Measurements from ENCODE around the gene FAM13C.

FAM13C gene

GRCh38 chr10:59301067-59301754 is 61.1 kb downstream of the FAM13C start:
- H3K4me3 ChIP-seq (ENCODE audit: low read depth, low read length), result no peak overlapping the region

GRCh38 chr10:59300386-59300785 is 62.0 kb downstream of the FAM13C start:
- TF ChIP-seq ZNF449 (tag by site-specific recombination; IDR thresholded peaks at IDR 0.05) (no peak), RBAK (tag by site-specific recombination; IDR thresholded peaks at IDR 0.05) (no peak), KLF8 (tag by site-specific recombination; IDR thresholded peaks at IDR 0.05) (no peak), ZNF133 (tag by site-specific recombination; IDR thresholded peaks at IDR 0.05) (no peak)
- TF ChIP-seq, protein P1, sequence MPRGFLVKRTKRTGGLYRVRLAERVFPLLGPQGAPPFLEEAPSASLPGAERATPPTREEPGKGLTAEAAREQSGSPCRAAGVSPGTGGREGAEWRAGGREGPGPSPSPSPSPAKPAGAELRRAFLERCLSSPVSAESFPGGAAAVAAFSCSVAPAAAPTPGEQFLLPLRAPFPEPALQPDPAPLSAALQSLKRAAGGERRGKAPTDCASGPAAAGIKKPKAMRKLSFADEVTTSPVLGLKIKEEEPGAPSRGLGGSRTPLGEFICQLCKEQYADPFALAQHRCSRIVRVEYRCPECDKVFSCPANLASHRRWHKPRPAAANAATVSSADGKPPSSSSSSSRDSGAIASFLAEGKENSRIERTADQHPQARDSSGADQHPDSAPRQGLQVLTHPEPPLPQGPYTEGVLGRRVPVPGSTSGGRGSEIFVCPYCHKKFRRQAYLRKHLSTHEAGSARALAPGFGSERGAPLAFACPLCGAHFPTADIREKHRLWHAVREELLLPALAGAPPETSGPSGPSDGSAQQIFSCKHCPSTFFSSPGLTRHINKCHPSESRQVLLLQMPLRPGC (tag by site-specific recombination; IDR thresholded peaks at IDR 0.05), result no peak

More at GRCh38 chr10:59301067-59301754, 61.1 kb downstream of the FAM13C start:
- Histone ChIP-seq H3K4me1 (ENCODE audit: control insufficient read depth, insufficient read depth, low read length) (no peaks in the 10 kb centered on the region), H3K9me3 (ENCODE audit: control insufficient read depth, insufficient read depth, low read depth, low read length) (no peaks in the 10 kb centered on the region), H3K36me3 (ENCODE audit: control insufficient read depth in 2 of 2, insufficient read depth in 1 of 2, low read length in 2 of 2) (no peaks in the 10 kb centered on the region), H3K27ac (ENCODE audit: extremely low read depth, low read depth, low read length) (no peak overlapping the region)
- POLR2A ChIA-PET, result no interaction called here
- CTCF ChIA-PET, result no interaction called here
- TF ChIP-seq ZBTB20 (tag by site-specific recombination; IDR thresholded peaks at IDR 0.05), result no peak

GRCh38 chr10:59299933-59300332 is 62.4 kb downstream of the FAM13C start:
- Histone ChIP-seq H3K9me3 (ENCODE audit: control insufficient read depth, insufficient read depth, low read depth, low read length) (no peaks in the 10 kb centered on the region), H3K36me3 (ENCODE audit: control insufficient read depth in 2 of 2, insufficient read depth in 1 of 2, low read length in 2 of 2) (no peaks in the 10 kb centered on the region), H3K27ac (ENCODE audit: extremely low read depth, low read depth, low read length) (no peak overlapping the region), H3K4me3 (ENCODE audit: low read depth, low read length) (no peak overlapping the region), H3K4me1 (ENCODE audit: control insufficient read depth, insufficient read depth, low read length) (no peaks in the 10 kb centered on the region)
- TF ChIP-seq, protein P2, sequence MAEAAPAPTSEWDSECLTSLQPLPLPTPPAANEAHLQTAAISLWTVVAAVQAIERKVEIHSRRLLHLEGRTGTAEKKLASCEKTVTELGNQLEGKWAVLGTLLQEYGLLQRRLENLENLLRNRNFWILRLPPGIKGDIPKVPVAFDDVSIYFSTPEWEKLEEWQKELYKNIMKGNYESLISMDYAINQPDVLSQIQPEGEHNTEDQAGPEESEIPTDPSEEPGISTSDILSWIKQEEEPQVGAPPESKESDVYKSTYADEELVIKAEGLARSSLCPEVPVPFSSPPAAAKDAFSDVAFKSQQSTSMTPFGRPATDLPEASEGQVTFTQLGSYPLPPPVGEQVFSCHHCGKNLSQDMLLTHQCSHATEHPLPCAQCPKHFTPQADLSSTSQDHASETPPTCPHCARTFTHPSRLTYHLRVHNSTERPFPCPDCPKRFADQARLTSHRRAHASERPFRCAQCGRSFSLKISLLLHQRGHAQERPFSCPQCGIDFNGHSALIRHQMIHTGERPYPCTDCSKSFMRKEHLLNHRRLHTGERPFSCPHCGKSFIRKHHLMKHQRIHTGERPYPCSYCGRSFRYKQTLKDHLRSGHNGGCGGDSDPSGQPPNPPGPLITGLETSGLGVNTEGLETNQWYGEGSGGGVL (tag by site-specific recombination; IDR thresholded peaks at IDR 0.05), result no peak
- TF ChIP-seq ZNF626 (tag by site-specific recombination; IDR thresholded peaks at IDR 0.05) (no peak), REPIN1 (tag by site-specific recombination; IDR thresholded peaks at IDR 0.05; ENCODE audit: low read depth) (no peak), ZNF670 (tag by site-specific recombination; IDR thresholded peaks at IDR 0.05; ENCODE audit: low read depth) (no peak), KLF7 (tag by site-specific recombination; IDR thresholded peaks at IDR 0.05; ENCODE audit: borderline replicate concordance) (no peak), ZNF48 (tag by site-specific recombination; IDR thresholded peaks at IDR 0.05) (no peak)
- ChIA-PET POLR2A (no interaction called here), CTCF (no interaction called here)

More at GRCh38 chr10:59300386-59300785, 62.0 kb downstream of the FAM13C start:
- no peaks in the 10 kb centered on the region for H3K9me3 ChIP-seq (ENCODE audit: control insufficient read depth, insufficient read depth, low read depth, low read length)
- no peaks in the 10 kb centered on the region for H3K4me1 ChIP-seq (ENCODE audit: control insufficient read depth, insufficient read depth, low read length)
- H3K27ac ChIP-seq (ENCODE audit: extremely low read depth, low read depth, low read length), result no peak overlapping the region
- no peak overlapping the region for H3K4me3 ChIP-seq (ENCODE audit: low read depth, low read length)
- ChIA-PET CTCF (no interaction called here), POLR2A (no interaction called here)
- H3K36me3 ChIP-seq (ENCODE audit: control insufficient read depth in 2 of 2, insufficient read depth in 1 of 2, low read length in 2 of 2), result no peaks in the 10 kb centered on the region

DNA sequence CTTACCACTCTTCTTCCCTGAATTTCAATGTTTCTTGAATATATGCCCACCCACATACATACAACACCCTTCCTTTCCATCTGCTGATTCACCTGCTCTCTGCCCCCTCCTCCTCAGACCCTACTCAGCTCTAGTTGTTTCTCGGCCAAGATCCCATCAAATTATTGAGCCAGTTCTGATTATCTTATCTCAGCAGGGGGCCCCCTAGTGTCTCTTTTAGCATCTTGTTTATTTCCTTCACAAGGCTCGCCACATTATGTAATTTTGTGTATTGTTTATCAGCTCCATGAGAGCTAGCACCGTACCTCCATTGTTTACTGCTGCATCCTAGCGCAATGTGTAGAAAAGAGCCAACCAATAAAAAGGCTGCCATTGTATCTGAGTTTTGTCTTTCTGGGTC is 71.9 kb downstream of the FAM13C start:
- H3K4me3 ChIP-seq (ENCODE audit: low read depth, low read length), result no peak overlapping the region
- no peak overlapping the region for H3K27ac ChIP-seq (ENCODE audit: extremely low read depth, low read depth, low read length)
- H3K36me3 ChIP-seq (ENCODE audit: control insufficient read depth in 2 of 2, insufficient read depth in 1 of 2, low read length in 2 of 2), result no peaks in the 10 kb centered on the region
- no peaks in the 10 kb centered on the region for H3K4me1 ChIP-seq (ENCODE audit: control insufficient read depth, insufficient read depth, low read length)
- POLR2A ChIA-PET, result no interaction called here
- H3K9me3 ChIP-seq (ENCODE audit: control insufficient read depth, insufficient read depth, low read depth, low read length), result no peaks in the 10 kb centered on the region
- CTCF ChIA-PET, result interaction anchor here (0.6 kb wide), 1 partner anchor 337 kb away, joined by 3 read pairs; no protein-coding TSS in a partner anchor
- no peak for TF ChIP-seq ZSCAN16 (tag by site-specific recombination; IDR thresholded peaks at IDR 0.05)
- no peak for TF ChIP-seq ZNF23 (tag by site-specific recombination; IDR thresholded peaks at IDR 0.05; ENCODE audit: borderline replicate concordance)
- TF ChIP-seq, protein P3, sequence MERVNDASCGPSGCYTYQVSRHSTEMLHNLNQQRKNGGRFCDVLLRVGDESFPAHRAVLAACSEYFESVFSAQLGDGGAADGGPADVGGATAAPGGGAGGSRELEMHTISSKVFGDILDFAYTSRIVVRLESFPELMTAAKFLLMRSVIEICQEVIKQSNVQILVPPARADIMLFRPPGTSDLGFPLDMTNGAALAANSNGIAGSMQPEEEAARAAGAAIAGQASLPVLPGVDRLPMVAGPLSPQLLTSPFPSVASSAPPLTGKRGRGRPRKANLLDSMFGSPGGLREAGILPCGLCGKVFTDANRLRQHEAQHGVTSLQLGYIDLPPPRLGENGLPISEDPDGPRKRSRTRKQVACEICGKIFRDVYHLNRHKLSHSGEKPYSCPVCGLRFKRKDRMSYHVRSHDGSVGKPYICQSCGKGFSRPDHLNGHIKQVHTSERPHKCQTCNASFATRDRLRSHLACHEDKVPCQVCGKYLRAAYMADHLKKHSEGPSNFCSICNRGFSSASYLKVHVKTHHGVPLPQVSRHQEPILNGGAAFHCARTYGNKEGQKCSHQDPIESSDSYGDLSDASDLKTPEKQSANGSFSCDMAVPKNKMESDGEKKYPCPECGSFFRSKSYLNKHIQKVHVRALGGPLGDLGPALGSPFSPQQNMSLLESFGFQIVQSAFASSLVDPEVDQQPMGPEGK (tag by site-specific recombination; IDR thresholded peaks at IDR 0.05), result no peak
- no peak for TF ChIP-seq ZNF561 (tag by site-specific recombination; IDR thresholded peaks at IDR 0.05; ENCODE audit: borderline replicate concordance)
- TF ChIP-seq, protein P4, sequence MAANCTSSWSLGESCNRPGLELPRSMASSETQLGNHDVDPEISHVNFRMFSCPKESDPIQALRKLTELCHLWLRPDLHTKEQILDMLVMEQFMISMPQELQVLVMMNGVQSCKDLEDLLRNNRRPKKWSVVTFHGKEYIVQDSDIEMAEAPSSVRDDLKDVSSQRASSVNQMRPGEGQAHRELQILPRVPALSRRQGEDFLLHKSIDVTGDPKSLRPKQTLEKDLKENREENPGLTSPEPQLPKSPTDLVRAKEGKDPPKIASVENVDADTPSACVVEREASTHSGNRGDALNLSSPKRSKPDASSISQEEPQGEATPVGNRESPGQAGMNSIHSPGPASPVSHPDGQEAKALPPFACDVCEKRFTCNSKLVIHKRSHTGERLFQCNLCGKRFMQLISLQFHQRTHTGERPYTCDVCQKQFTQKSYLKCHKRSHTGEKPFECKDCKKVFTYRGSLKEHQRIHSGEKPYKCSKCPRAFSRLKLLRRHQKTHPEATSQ (tag by site-specific recombination; IDR thresholded peaks at IDR 0.05), result no peak
- TF ChIP-seq ZNF202 (tag by site-specific recombination; IDR thresholded peaks at IDR 0.05; ENCODE audit: borderline replicate concordance), result no peak

Data from HEK293 (cell line).